Parathyroid adenoma (tissue), 2 donors: ENCODE results near the gene ACTRT2.

ENCODE experiments used
- H2AFZ ChIP-seq: fragments of 300-600 bp; sonication (generic); one replicate; pipeline ENCODE4 v1.7.0; 2017; ENCODE audit warnings: antibody characterized with exemption, mild to moderate bottlenecking
- H3K27ac ChIP-seq: fragments of 300-600 bp; sonication (generic); one replicate; pipeline ENCODE4 v1.7.0; 2017
- H3K27me3 ChIP-seq: fragments of 300-600 bp; sonication (generic); one replicate; pipeline ENCODE4 v1.7.0; 2017; ENCODE audit warnings: low read length; ENCODE audit not compliant: control insufficient read depth, insufficient read depth
- H3K36me3 ChIP-seq: fragments of 300-600 bp; sonication (generic); one replicate; pipeline ENCODE4 v1.7.0; 2017; ENCODE audit warnings: low read length; ENCODE audit not compliant: control insufficient read depth, insufficient read depth
- H3K4me1 ChIP-seq: fragments of 300-600 bp; sonication (generic); one replicate; pipeline ENCODE4 v1.7.0; 2017; ENCODE audit warnings: control low read depth
- H3K4me2 ChIP-seq: fragments of 300-600 bp; sonication (generic); one replicate; pipeline ENCODE4 v1.7.0; 2017; ENCODE audit warnings: low read length
- H3K4me3 ChIP-seq: fragments of 300-600 bp; sonication (generic); one replicate; pipeline ENCODE4 v1.7.0; 2017; ENCODE audit warnings: low read depth, low read length
- H3K79me2 ChIP-seq: fragments of 300-600 bp; sonication (generic); one replicate; pipeline ENCODE4 v1.7.0; 2017; ENCODE audit warnings: control low read depth
- H3K9ac ChIP-seq: fragments of 300-600 bp; sonication (generic); one replicate; pipeline ENCODE4 v1.7.0; 2017; ENCODE audit warnings: mild to moderate bottlenecking
- H3K9me3 ChIP-seq: fragments of 300-600 bp; sonication (generic); one replicate; pipeline ENCODE4 v1.7.0; 2017; ENCODE audit warnings: low read length; ENCODE audit not compliant: control insufficient read depth
- CTCF ChIP-seq: fragments of 300-600 bp; sonication (generic); IDR thresholded peaks from one replicate; pipeline ENCODE4 v1.7.0; 2017; ENCODE audit warnings: antibody characterized with exemption, mild to moderate bottlenecking
- donor health status: primary hyperparathyroidism.

ACTRT2 gene

GRCh38 chr1:3019007-3019515 lies 2.2 kb upstream of the ACTRT2 start:
- Histone ChIP-seq H2AFZ (no peak overlapping the region), H3K36me3 (no peaks in the 10 kb centered on the region), H3K9ac (no peak overlapping the region), H3K9me3 (no peaks in the 10 kb centered on the region), H3K79me2 (no peaks in the 10 kb centered on the region), H3K27me3 (no peaks in the 10 kb centered on the region), H3K4me2 (no peak overlapping the region), H3K4me3 (no peak overlapping the region), H3K4me1 (no peaks in the 10 kb centered on the region), H3K27ac (no peak overlapping the region)
- TF ChIP-seq CTCF = no peak

GRCh38 chr1:3019516-3020051 lies 1.7 kb upstream of the ACTRT2 start:
- Histone ChIP-seq H2AFZ (no peak overlapping the region), H3K9ac (no peak overlapping the region), H3K79me2 (no peaks in the 10 kb centered on the region), H3K4me3 (no peak overlapping the region), H3K4me2 (no peak overlapping the region), H3K9me3 (no peaks in the 10 kb centered on the region), H3K4me1 (no peaks in the 10 kb centered on the region), H3K27me3 (no peaks in the 10 kb centered on the region), H3K36me3 (no peaks in the 10 kb centered on the region), H3K27ac (no peak overlapping the region)
- no peak for TF ChIP-seq CTCF

GRCh38 chr1:3020263-3020909 lies 881 bp upstream of the ACTRT2 start:
- Histone ChIP-seq H3K4me2 (no peak overlapping the region), H3K27ac (no peak overlapping the region), H3K79me2 (no peaks in the 10 kb centered on the region), H3K9ac (no peak overlapping the region), H2AFZ (no peak overlapping the region), H3K36me3 (no peaks in the 10 kb centered on the region), H3K4me1 (no peaks in the 10 kb centered on the region), H3K27me3 (no peaks in the 10 kb centered on the region), H3K9me3 (no peaks in the 10 kb centered on the region), H3K4me3 (no peak overlapping the region)
- no peak for TF ChIP-seq CTCF

- Histone ChIP-seq H3K36me3 (no peaks in the 10 kb centered on the region), H3K9me3 (no peaks in the 10 kb centered on the region), H3K27me3 (no peaks in the 10 kb centered on the region)
Observed at GRCh38 chr1:3021801-3022401, 634 bp downstream of the ACTRT2 start.

More at GRCh38 chr1:3021801-3022401, 634 bp downstream of the ACTRT2 start:
- Histone ChIP-seq H3K27ac (no peak overlapping the region), H2AFZ (no peak overlapping the region), H3K4me3 (no peak overlapping the region), H3K79me2 (no peaks in the 10 kb centered on the region), H3K4me1 (no peaks in the 10 kb centered on the region), H3K4me2 (no peak overlapping the region), H3K9ac (no peak overlapping the region)
- TF ChIP-seq CTCF = no peak
